Fibroblast of pulmonary artery (primary cell): Measurements from ENCODE around the gene CELF4.

Experiments used
- DNase-seq: peaks from one replicate; pipeline ENCODE4 v3.0.0-alpha.2; 2010; ENCODE audit warnings: low read depth
- H3K4me3 ChIP-seq: replicated peaks from 2 replicates; pipeline ENCODE4 v1.5.1; 2011; ENCODE audit warnings: low read depth, mild to moderate bottlenecking, control low read depth, low read length, moderate library complexity
- TF ChIP-seq, protein P1 (sequence below): IDR thresholded peaks from 2 replicates; pipeline ENCODE4 v1.5.1; 2011; ENCODE audit warnings: mild to moderate bottlenecking, control low read depth, low read length, inconsistent platforms; ENCODE audit errors: missing control alignments

CELF4 gene

DNA sequence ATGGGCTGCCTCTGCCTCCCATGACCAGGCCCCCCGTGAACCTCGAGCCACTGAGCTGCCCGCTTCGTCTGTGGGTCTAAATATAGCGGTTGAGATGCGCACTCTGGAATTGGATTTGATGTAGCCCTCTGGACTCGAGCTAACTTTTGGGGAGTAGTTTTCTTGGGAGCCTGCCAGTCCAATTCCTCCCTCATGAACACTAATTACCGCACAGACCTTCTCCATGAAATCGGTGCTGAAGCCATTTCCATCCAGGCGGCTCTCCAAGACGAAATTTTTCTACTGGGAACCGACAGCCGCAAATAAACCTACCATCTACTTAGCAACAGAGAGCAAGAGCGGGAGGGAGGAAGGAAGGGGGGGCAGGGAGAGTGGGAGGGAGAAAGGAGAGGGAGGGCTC, 63.6 kb downstream of the CELF4 start:
- no peak for DNase-seq
- no peak overlapping the region for H3K4me3 ChIP-seq
- TF ChIP-seq, protein P1, sequence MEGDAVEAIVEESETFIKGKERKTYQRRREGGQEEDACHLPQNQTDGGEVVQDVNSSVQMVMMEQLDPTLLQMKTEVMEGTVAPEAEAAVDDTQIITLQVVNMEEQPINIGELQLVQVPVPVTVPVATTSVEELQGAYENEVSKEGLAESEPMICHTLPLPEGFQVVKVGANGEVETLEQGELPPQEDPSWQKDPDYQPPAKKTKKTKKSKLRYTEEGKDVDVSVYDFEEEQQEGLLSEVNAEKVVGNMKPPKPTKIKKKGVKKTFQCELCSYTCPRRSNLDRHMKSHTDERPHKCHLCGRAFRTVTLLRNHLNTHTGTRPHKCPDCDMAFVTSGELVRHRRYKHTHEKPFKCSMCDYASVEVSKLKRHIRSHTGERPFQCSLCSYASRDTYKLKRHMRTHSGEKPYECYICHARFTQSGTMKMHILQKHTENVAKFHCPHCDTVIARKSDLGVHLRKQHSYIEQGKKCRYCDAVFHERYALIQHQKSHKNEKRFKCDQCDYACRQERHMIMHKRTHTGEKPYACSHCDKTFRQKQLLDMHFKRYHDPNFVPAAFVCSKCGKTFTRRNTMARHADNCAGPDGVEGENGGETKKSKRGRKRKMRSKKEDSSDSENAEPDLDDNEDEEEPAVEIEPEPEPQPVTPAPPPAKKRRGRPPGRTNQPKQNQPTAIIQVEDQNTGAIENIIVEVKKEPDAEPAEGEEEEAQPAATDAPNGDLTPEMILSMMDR: no peak

DNA sequence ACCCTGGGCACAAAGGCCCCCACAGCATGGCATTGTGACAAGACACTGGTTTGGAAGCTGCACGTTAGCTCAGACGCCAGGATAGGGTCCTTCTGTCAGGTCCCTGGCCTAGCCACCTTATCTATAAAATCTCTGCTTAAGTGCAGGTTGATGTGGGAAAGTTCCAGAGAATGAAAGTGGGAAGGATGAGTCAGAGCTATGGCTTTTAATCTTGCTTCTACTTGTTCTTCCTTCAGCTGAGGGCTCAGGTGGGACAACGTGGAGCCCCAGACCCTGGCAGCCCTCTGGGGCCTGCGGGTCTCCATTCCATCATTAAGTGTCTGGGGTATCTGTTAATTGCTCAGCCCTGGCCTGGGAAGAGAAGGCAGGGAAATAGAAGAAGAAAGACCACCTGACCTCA, 64.5 kb downstream of the CELF4 start:
- TF ChIP-seq, protein P1: no peak
- no peak for DNase-seq

DNA sequence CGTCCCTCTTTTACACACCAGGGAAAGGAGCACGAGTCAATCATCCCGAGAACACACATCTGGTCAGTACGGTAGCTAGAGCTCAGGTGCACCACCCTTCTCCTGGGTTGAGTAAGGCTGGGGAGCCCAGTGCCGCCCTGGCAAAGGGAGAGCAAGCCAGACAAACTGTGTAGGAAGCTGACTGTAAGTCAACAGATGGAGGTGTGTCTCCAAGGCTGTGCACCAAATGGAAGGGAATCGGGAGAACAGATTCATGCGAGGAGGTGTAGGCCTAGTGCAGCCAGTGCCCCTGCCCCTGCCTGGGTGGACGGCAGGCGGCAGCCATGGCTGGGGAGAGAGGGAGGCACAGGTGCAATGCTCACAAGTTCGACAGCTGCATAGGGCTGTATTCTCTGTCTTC, 65.7 kb downstream of the CELF4 start:
- TF ChIP-seq, protein P1: no peak
- no peak for DNase-seq
- no peak overlapping the region for H3K4me3 ChIP-seq

More for the DNA sequence above, 64.5 kb downstream of the CELF4 start:
- no peak overlapping the region for H3K4me3 ChIP-seq

DNA sequence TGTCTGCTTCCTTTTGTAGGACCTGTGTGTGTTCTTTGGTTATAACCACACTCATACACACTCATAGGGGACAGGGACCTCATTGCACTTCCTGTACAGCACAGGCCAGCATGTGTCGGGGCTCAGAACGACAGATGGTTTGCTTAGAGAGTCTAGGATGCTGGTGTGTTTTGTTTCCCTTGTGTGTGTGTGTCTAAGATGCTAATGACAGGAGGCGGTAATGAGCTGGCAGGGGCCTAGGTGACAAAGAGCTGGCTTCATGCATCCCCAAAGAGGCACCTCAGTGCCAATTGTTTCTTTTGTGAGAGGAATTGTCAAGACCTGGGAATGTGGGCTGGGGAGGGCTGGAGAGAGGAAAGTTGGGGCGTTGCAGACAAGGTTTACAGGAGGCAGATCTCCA, 66.6 kb downstream of the CELF4 start:
- DNase-seq: no peak
- no peak overlapping the region for H3K4me3 ChIP-seq

DNA sequence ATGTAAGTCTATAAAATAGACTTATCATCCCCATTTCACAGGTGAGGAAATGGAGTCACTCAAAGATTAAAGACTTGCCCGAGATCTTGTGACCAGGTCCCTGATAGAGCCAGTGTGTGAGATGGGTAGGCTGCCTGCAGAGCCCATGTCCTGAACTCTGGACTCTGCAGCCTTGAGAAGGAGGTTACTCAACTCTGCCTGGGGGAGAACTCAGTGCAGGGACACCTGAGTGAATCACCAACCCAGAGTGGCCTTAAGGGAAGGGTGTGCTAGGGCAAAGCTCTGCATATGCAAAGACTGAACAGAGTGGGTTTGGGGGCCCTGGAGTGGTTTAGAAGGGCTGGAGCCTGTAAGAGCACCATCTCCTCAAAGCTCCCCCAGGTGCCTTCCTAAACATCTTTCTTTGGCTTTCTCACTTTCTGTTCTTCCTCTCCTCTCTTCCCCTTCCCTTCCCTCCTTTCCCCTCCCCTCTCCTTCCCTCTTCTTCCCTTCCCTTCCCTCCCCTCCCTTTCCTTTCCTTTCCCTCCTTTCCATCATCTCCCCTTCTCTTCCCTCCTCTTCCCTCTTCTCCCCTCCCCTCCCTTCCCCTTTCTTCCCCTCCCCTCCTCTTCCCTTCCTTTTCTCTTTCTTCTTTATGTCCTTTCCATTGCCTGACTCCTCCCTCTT, 67.6 kb downstream of the CELF4 start:
- no peak for DNase-seq
- H3K4me3 ChIP-seq: no peak overlapping the region
- TF ChIP-seq, protein P1: no peak

More for the DNA sequence above, 66.6 kb downstream of the CELF4 start:
- TF ChIP-seq, protein P1: no peak

DNA sequence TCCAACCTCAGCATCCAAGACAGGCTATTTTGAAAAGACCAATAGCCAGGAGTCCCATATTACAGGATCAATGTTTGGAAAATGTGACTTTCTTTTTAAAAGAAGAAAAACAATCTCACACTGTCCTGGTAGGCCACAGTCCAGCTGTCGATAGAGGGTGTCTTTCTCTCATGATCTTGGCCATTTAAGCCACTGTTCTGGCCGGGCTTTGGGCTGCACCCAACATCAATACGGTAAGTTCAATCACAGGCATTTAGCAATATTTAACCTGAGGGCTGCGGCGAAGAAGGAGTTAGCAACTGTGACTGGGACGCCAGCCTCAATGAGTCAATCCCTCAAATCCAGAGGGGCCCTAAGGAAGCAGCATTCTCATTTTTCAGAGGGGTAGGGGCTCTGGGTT, 69.0 kb downstream of the CELF4 start:
- no peak overlapping the region for H3K4me3 ChIP-seq
- TF ChIP-seq, protein P1: no peak
- no peak for DNase-seq

DNA sequence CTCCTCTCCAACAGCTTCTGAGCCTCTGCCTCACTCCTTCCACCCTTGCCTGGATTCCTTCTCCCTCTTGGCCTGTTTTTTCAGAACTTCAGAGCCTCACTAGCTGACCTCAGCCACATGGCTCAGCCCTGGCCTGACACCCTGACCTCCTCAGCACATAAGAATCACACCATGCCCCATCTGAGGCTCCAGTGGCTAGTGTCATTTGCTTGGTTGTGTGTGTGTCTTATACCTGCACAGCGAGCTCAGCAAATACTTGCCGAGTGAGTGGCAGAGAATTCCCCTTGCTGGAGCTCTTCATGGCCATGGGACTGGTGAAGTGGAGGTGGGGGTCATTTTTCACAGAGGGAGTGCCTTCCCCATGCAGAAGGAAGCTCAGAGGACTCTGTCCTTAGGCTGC, 70.2 kb downstream of the CELF4 start:
- no peak overlapping the region for H3K4me3 ChIP-seq
- TF ChIP-seq, protein P1: no peak
- DNase-seq: no peak
